Kidney glomerular epithelial cell (primary cell): ENCODE measurements around the gene RWDD3.

Experiments
- DNase-seq: peaks from one replicate; lab custom pipeline; 2025; lab: John Stamatoyannopoulos, UW

The RWDD3 gene

GRCh38 chr1:95233737-95234500 is at the start of gene RWDD3:
RWDD3 (plus strand) TSS chr1:95234210; CDS start chr1:95234231, 21 bp downstream.
- DNase-seq: peak; percentile 91

DNA sequence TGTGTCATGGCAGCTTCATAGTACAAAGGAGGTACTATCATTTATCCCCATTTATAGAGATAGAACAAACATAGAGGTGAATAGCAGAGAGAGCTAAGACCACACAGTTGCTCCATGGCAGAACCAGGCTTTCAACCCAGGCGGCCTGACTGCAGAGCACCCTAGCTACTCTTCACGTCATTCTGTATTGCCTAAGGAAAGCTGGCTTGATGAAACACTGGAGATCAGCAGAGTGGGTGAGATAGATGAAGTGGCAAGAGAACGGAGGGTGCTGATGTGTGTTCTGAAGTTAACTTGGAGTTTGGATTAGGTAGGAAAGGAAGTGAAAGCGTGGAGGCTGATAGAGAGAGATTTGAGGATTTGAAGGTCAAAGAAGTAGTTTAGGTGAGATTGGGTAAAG is 47.9 kb upstream of the RWDD3 start:
- DNase-seq: no peak

GRCh38 chr1:95193591-95193990 is 40.4 kb upstream of the RWDD3 start:
- no peak for DNase-seq

GRCh38 chr1:95195046-95195445 is 39.0 kb upstream of the RWDD3 start:
- DNase-seq: no peak

DNA sequence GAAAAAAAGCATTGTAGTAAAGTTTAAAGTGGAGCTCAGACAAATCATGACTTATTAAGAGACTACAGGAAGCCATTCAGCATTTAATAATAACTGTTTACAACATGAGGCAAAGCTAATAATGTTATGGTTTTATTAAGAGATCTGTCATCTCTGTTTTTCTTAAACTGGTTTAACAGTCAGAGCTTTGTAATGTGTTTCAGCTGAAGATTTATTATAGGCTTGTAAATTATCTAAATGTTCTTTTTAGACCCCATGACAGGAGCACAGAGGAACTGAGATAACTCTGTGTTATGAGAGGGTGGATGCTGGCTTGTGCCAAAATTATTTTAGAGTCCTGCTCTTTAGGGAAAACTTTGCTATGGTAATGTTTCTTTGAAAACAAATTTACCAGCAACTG is 38.0 kb upstream of the RWDD3 start:
- no peak for DNase-seq

- DNase-seq: no peak
Observed at GRCh38 chr1:95197616-95198252, 36.3 kb upstream of the RWDD3 start.

- no peak for DNase-seq
Observed at GRCh38 chr1:95201905-95202304, 32.1 kb upstream of the RWDD3 start.

DNA sequence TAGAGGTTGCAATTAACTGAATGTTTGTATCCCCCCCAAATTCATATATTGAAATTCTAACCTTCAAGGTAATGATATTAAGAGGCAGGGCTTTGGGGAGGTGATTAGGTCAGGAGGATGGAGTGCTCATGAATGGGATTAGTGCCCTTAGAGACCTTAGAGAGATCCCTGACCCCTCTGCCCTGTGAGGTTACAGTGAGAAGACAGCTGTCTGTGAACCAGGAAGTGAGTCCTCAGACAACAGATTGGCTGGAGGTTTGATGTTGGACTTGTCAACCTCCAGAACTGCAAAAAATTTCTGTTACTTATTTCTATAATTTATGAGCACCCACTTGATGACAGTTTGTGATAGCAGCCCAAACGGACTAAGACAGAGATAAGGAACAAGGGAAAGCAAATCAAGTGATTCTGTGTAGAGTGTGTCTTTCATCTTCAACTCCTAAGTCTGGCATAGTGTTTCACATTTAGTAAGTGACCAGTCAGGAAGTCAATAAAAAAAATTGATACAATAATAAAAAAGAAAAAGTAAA is 30.0 kb upstream of the RWDD3 start:
- DNase-seq: no peak

GRCh38 chr1:95206514-95206913 is 27.5 kb upstream of the RWDD3 start:
- DNase-seq: no peak

DNA sequence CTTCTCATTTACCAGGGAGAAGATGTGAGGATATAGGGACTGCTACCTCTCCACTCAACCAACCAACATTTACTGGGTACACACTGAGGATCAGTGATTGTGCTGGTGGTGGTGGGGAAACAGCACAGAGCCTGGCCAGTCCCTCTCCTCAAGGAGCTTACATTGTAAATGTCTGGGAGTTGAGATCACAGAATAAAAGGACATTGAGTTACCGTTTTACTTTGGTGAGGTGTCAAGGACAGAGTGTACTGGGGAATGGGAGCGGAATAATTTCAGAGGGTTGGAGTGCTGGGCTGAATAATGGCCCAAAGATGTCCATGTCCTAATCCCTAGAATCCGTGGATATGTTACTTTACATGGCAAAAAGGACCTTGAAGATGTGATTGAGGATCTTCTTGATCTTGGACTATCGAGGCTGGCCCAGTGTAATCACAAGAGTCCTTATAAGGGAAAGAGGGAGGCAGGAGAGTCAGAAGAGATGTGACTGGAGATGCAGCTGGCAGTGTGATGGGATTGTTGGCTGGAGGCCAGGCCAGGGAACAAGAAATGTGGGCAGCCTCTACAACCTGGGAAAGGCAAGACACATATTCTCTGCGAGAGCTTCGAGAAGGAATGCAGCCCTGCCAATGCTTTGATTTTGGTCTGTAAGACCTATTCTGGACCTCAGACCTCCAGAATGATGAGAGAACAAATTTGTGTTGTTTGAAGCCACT is 26.6 kb upstream of the RWDD3 start:
- DNase-seq: no peak

GRCh38 chr1:95208876-95209275 is 25.1 kb upstream of the RWDD3 start:
- DNase-seq: no peak

- DNase-seq: no peak
Observed at GRCh38 chr1:95209291-95209690, 24.7 kb upstream of the RWDD3 start.

- DNase-seq: no peak
Observed at GRCh38 chr1:95216292-95216990, 17.6 kb upstream of the RWDD3 start.

GRCh38 chr1:95217371-95217770 is 16.6 kb upstream of the RWDD3 start:
- no peak for DNase-seq

DNA sequence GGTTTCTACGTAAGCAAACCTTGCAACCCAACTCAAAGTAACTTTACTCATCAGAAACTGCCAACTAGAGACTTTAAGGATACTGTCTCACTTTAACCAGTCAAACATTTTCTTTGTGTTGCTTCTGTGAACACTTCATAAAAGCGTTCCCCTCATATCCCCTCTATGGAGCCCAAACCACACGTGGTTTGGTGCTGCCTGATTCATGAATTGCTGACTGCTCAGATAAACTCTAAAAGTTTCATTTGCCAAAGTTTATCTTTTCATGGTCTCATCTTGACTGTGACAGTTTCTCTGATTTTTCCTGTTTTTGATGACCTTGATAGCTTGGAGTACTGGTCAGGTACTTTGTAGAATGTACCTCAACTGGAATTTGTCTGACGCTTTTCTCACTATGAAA is 14.6 kb upstream of the RWDD3 start:
- DNase-seq: no peak

DNA sequence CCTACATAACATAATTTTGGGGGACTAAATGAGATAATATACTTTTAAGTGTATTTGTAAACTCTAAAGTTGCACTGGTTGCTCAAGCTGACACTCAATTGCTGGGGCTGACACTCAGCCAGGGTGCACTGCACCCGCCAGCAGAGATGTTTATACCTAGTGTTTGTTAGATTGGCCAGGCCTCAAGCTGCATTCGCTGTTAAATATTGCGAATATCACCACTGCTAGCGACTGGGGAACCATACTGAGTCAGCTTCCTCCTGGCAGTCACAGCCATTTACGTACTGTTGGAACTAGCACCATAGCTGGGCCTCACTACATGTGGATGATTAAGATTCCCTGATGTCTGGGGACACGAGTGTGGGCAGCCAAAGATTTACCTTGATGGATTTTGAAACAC is 12.7 kb upstream of the RWDD3 start:
- no peak for DNase-seq

- DNase-seq: no peak
Observed at GRCh38 chr1:95222629-95223028, 11.4 kb upstream of the RWDD3 start.

GRCh38 chr1:95223110-95223509 is 10.9 kb upstream of the RWDD3 start:
- DNase-seq: no peak

DNA sequence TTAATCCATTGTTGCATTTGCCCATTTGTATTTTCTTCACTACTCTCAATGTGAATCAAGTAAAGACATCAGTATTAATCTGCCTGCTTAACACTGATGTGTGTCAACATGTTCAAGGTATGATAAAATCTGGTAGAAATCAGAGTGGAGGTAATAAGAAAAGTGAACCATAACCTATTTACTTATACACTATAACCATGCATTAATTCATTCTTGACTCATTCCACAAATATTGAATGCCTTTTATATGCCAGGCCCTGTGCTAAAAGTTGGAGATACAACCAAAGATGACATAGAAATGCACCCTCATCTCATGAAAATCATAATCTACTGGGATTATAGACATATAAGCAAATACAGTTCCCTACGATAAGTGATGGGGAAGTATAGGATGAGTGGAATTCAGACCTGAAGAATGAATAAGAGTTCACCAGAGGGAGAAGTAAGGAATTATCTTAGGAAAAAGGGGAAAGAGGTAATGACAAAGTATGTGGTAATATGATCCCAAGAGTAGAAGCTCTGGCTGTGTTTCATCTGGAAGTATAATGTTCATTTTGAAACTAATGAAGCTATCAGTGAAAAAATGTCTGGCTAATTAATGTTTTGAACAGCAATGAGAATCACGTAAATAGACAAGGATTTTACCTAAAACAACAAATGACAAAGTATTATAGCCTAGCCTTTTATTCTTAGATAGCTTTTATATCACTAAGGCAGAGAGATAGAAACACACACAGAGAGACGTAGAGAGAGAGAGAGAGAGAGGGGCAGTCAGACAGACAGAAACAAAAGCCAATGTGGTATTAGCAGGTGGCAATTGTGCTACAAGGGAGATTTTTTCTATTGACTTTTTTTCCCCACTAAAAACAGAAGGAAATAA is 7.0 kb upstream of the RWDD3 start:
- no peak for DNase-seq

- no peak for DNase-seq
Observed at GRCh38 chr1:95229037-95229436, 5.0 kb upstream of the RWDD3 start.

- DNase-seq: no peak
Observed at GRCh38 chr1:95229706-95230105, 4.3 kb upstream of the RWDD3 start.
